ENCODE measurements around the gene BRD7.

The BRD7 gene

GRCh38 chr16:50284131-50284911 lies 84.5 kb downstream of the BRD7 start:
- Histone ChIP-seq H3K9ac (ENCODE audit: low read length) (peak overlapping the region; percentile 1; the same call in 1 of the 2 replicates), H3K27ac (ENCODE audit: low read depth, low read length) (peak overlapping the region; percentile 4; the same call in 1 of the 2 replicates), H2AFZ (ENCODE audit: low read depth, low read length, severe bottlenecking) (no peak overlapping the region), H3K4me2 (ENCODE audit: low read depth, low read length, poor library complexity, severe bottlenecking) (peak overlapping the region; percentile 22), H3K9me3 (ENCODE audit: insufficient read depth, low read length) (no peaks in the 10 kb centered on the region), H3K9me2 (replicated peaks; ENCODE audit: insufficient read depth, low read length) (no peaks in the 10 kb centered on the region), H3K4me3 (ENCODE audit: insufficient read depth, low read length, poor library complexity, severe bottlenecking) (no peak overlapping the region), H3K36me3 (ENCODE audit: low read length) (no peaks in the 10 kb centered on the region), H3K79me2 (ENCODE audit: insufficient read depth, low read length) (0 out of 2 replicates have a peak, but pooled peaks cover 10% of the 10 kb centered on the region), H3F3A (ENCODE audit: insufficient read depth) (peaks cover 6% of the 10 kb centered on the region; the same call in 1 of the 2 replicates), H4K20me1 (ENCODE audit: low read depth, low read length) (no peaks in the 10 kb centered on the region; the same call in 1 of the 2 replicates), H3K27me3 (ENCODE audit: low read length) (no peaks in the 10 kb centered on the region)
- TF ChIP-seq CTCF (IDR thresholded peaks at IDR 0.05; ENCODE audit: insufficient read depth, low read length, poor library complexity, severe bottlenecking) (no peak), EZH2phosphoT487 (conservative IDR thresholded peaks at IDR 0.05; ENCODE audit: low read length) (no peak)

DNA sequence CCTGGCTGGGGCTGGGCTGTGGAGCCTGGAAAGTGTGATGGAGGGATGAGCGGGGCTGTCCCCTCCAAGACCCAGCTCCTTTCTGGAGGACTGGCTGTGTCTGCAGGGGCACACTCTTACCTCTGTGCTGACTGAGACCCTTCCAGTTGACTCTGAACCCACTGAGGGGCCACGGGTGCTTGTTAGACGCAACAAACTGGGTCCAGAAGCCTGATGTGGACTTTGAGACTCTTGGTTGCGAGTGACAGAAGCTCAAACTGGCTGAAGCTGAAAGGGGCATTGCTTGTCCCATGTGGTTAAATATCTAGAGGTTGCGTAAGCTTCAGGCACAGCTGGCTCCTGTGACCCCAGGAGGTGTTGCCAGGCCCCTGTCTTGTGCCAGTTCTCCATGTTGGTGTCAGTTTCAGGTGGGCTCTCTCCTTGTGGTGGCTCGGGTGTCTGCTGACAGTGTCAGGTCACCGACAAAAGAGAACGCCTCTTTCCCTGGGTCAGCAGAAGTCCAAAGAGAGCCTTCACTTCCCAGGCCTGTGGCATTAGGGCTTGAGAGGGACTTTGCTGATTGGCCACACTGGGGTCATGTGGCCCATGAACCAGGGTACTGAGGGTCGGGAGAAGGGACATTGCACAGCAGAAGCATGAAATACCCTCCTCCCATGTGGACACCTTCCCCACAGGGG lies 85.7 kb downstream of the BRD7 start:
- no peak overlapping the region for H3K4me3 ChIP-seq (ENCODE audit: insufficient read depth, low read length, poor library complexity, severe bottlenecking)
- H3K36me3 ChIP-seq (ENCODE audit: low read length): no peaks in the 10 kb centered on the region
- no peaks in the 10 kb centered on the region for H3K9me2 ChIP-seq (replicated peaks; ENCODE audit: insufficient read depth, low read length)
- no peak overlapping the region for H3K9ac ChIP-seq (ENCODE audit: low read length)
- no peaks in the 10 kb centered on the region; the same call in 1 of the 2 replicates for H4K20me1 ChIP-seq (ENCODE audit: low read depth, low read length)
- H3F3A ChIP-seq (ENCODE audit: insufficient read depth): peaks cover 6% of the 10 kb centered on the region; the same call in 1 of the 2 replicates
- no peaks in the 10 kb centered on the region for H3K27me3 ChIP-seq (ENCODE audit: low read length)
- no peaks in the 10 kb centered on the region for H3K9me3 ChIP-seq (ENCODE audit: insufficient read depth, low read length)
- 0 out of 2 replicates have a peak, but pooled peaks cover 10% of the 10 kb centered on the region for H3K79me2 ChIP-seq (ENCODE audit: insufficient read depth, low read length)
- H3K27ac ChIP-seq (ENCODE audit: low read depth, low read length): no peak overlapping the region
- TF ChIP-seq EZH2phosphoT487 (conservative IDR thresholded peaks at IDR 0.05; ENCODE audit: low read length) (no peak), CTCF (IDR thresholded peaks at IDR 0.05; ENCODE audit: insufficient read depth, low read length, poor library complexity, severe bottlenecking) (no peak)
- no peak overlapping the region for H3K4me2 ChIP-seq (ENCODE audit: low read depth, low read length, poor library complexity, severe bottlenecking)
- no peak overlapping the region for H2AFZ ChIP-seq (ENCODE audit: low read depth, low read length, severe bottlenecking)

- Histone ChIP-seq H3K9me3 (ENCODE audit: insufficient read depth, low read length) (no peaks in the 10 kb centered on the region), H4K20me1 (ENCODE audit: low read depth, low read length) (no peaks in the 10 kb centered on the region; the same call in 1 of the 2 replicates), H3F3A (ENCODE audit: insufficient read depth) (peaks cover 7% of the 10 kb centered on the region; the same call in 1 of the 2 replicates), H3K4me2 (ENCODE audit: low read depth, low read length, poor library complexity, severe bottlenecking) (peak overlapping the region; percentile 46), H2AFZ (ENCODE audit: low read depth, low read length, severe bottlenecking) (no peak overlapping the region), H3K36me3 (ENCODE audit: low read length) (no peaks in the 10 kb centered on the region), H3K4me3 (ENCODE audit: insufficient read depth, low read length, poor library complexity, severe bottlenecking) (no peak overlapping the region), H3K9ac (ENCODE audit: low read length) (peak overlapping the region; percentile 12; the same call in 1 of the 2 replicates), H3K79me2 (ENCODE audit: insufficient read depth, low read length) (0 out of 2 replicates have a peak, but pooled peaks cover 10% of the 10 kb centered on the region), H3K27me3 (ENCODE audit: low read length) (no peaks in the 10 kb centered on the region), H3K27ac (ENCODE audit: low read depth, low read length) (peak overlapping the region; percentile 43), H3K9me2 (replicated peaks; ENCODE audit: insufficient read depth, low read length) (no peaks in the 10 kb centered on the region)
- TF ChIP-seq EZH2phosphoT487 (conservative IDR thresholded peaks at IDR 0.05; ENCODE audit: low read length): no peak
- TF ChIP-seq CTCF (IDR thresholded peaks at IDR 0.05; ENCODE audit: insufficient read depth, low read length, poor library complexity, severe bottlenecking): no peak
Observed at GRCh38 chr16:50282010-50282538, 86.7 kb downstream of the BRD7 start.
